GM13977 (cell line): Measurements from ENCODE around the gene C12orf75.
"Not testable (repeated sequence)": the region's sequence is repeated elsewhere in the genome, so short reads cannot be mapped to it uniquely, and the experiment has no call there.

ENCODE experiments used
- DNase-seq: peaks from one replicate; pipeline ENCODE4 v3.0.0; 2012; ENCODE audit warnings: low spot score
- in situ Hi-C: fragments of 300-500 bp; cut with MboI; formaldehyde crosslinking; loops from one replicate; pipeline ENCODE4 v1.12.0; 2022; ENCODE audit warnings: low sequenced_read_pairs, low pct_unique_long_range_greater_than_20kb, mixed read lengths, inconsistent platforms; ENCODE audit not compliant: unreplicated experiment
- TF ChIP-seq, protein P1 (sequence below): IDR thresholded peaks from 2 replicates; pipeline ENCODE4 v1.5.1; 2012; ENCODE audit warnings: mild to moderate bottlenecking, control low read depth; ENCODE audit not compliant: insufficient read depth; ENCODE audit errors: extremely low read depth, missing control alignments

C12orf75 gene

DNA sequence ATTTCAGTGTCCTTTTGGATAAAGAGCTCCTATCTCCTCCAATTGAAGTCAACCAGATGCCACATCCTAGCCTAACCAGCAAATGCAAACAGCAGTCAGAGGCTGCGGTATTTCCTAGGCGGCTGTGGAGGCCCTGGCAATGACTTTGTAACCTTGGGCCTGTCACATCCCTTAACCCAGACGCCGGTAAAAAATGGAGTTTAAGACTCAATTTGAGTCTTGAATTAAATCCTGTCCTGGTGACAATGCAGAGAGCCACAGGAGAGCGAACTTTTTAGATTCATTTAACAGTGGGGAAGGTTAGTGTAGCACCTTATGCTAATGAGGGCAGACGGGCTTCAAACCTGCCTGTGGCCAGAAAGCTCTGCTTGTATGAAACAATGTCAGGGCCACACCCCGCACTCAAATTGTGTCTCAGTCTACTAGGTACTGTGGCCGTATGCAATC is 1.3 kb downstream of the C12orf75 start:
- in situ Hi-C loops = no loop called here
- peak; percentile 19 for DNase-seq
- TF ChIP-seq, protein P1, sequence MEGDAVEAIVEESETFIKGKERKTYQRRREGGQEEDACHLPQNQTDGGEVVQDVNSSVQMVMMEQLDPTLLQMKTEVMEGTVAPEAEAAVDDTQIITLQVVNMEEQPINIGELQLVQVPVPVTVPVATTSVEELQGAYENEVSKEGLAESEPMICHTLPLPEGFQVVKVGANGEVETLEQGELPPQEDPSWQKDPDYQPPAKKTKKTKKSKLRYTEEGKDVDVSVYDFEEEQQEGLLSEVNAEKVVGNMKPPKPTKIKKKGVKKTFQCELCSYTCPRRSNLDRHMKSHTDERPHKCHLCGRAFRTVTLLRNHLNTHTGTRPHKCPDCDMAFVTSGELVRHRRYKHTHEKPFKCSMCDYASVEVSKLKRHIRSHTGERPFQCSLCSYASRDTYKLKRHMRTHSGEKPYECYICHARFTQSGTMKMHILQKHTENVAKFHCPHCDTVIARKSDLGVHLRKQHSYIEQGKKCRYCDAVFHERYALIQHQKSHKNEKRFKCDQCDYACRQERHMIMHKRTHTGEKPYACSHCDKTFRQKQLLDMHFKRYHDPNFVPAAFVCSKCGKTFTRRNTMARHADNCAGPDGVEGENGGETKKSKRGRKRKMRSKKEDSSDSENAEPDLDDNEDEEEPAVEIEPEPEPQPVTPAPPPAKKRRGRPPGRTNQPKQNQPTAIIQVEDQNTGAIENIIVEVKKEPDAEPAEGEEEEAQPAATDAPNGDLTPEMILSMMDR = no peak

DNA sequence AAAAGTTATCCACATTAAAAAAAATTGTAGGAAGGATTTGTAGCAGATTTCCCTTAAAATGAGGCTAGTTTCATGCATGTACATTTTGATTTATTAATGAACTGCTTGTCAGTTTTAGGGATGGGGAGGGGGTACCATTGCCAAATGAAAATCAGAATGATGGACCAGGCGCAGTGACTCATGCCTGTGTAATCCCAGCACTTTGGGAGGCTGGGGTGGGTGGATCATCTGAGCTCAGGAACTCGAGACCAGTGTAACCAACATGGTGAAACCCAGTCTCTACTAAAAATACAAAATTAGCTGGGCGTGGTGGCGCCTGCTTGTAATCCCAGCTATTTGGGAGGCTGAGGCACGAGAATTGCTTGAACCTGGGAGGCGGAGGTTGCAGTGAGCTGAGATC is 1.8 kb downstream of the C12orf75 start:
- DNase-seq, in situ Hi-C loops: not testable (repeated sequence)

DNA sequence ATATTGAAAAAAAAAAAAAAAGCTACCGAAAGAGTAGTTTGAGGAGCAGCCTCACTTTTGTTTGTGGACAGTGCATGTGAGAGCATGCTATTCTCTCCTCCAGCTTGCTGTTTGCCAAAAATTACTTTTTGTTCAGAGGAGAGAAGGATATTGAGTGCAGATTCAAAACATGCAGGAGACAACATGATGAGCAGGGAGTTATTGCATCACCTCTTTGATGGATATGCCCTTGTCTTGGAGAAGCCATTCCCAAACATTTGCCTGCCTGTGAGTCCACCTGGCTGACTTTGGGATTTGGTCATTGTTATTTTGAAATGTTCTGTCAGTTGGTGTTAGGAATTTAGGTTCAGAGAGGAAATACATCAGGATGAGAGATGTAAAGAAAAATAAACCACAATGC is 2.4 kb downstream of the C12orf75 start:
- TF ChIP-seq, protein P1 = no peak
- in situ Hi-C loops = no loop called here
- DNase-seq = no peak

DNA sequence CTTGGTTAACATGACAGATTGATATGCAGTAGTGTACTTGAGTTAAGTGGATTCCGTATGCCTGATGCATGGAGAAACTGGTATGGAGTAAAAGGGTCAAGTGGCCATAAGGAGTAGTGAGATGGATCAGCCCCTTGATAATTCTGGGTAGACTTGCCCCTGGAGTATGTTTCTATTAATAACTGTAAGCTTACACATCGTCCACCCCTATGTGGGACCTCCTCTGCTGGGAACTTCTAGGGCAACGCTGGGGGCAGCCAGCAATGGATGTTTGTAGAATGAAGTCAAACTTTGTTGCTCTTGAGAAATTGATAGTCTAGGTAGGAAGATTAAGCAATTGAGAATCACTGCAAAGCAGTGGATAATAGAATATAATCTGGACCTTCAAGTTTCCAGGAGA is 3.5 kb downstream of the C12orf75 start:
- DNase-seq = no peak
- TF ChIP-seq, protein P1 = no peak
- in situ Hi-C loops = no loop called here

DNA sequence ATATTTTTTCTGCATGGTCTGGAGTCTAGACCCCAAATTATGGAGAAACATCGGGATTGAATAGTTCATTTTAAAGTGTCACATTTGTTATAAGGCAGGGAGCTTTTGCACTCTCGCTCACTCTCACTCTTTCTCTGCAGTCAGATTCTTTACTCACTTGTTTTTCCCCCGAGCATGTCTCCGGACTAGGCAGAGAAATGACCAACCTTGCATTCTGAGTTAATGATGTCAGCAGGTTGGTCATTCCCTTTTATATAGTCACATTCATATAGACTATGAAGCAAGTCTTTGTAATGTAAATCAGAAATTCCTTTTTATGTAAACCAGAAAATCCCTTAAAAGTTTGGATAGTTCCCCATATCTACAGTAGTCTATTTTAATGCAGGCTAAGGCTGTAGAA is 4.1 kb downstream of the C12orf75 start:
- in situ Hi-C loops = no loop called here
- DNase-seq = no peak
- TF ChIP-seq, protein P1 = no peak

DNA sequence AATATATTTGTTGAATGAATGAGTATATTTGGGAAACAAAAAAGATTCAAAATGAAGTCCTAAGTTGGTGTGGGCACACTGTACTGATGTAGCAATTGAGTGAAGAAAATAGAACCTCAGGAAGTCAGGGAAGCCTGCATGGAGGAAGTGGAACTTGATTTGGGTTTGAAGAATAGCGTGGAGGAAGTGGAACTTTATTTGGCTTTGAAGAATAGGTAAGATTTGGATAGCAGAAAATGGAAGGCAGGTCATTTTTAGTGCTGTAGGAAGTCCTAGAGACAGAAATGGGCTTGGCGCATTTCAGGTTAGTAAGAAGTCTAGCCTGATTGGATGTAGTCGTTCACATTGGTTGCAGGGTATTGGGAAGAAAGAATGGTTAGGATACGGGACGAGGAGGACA is 5.4 kb downstream of the C12orf75 start:
- in situ Hi-C loops = no loop called here
- TF ChIP-seq, protein P1 = no peak
- no peak for DNase-seq

DNA sequence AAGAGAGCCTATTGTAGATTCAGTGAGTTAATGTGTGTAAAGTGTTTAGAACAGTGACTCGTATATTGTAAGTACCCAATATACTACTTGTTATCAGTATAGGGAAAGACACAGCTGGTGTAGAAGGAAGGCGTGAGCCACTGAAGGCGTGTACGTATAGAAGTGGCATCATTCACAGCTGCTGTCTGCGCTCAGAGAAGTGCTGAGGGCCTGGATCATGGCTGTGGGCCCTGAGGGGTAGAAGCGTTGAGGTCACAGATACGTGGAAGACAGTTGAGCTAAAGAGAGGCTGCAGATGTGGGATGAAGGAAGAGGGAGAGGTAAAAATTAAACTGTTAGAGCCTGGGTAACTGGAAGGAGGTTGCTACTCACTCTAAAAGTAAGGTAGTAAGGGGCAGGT is 5.9 kb downstream of the C12orf75 start:
- DNase-seq = no peak
- TF ChIP-seq, protein P1 = no peak
- in situ Hi-C loops = no loop called here
